GM12892 (cell line): ENCODE results near the gene HMCN2.

Source experiments
- POLR2A ChIP-seq: IDR thresholded peaks from 2 replicates; pipeline ENCODE4 v1.6.1; 2011; ENCODE audit warnings: low read depth, low read length, control low read depth
- POLR2AphosphoS5 ChIP-seq: IDR thresholded peaks from 2 replicates; pipeline ENCODE4 v1.6.1; 2011; ENCODE audit warnings: low read depth, low read length, control low read depth
- TAF1 ChIP-seq: IDR thresholded peaks from 2 replicates; pipeline ENCODE4 v1.6.1; 2011; ENCODE audit warnings: low read depth, mild to moderate bottlenecking, control low read depth, low read length, borderline replicate concordance

GRCh38 chr9:130451004-130451390, 185.4 kb downstream of the HMCN2 start:
- TF ChIP-seq TAF1 (no peak), POLR2AphosphoS5 (no peak), POLR2A (no peak)
